Upper lobe of left lung (tissue), 6 donors: ENCODE results near the gene LDAH. TPM values are rescaled to one million over a fixed set of nuclear protein-coding genes. Genes with fewer than 3 reads are reported as not detected.

Experiments used
- ATAC-seq, 2 donors: fragments of 200-7000 bp; cut with Tn5 transposase; one replicate each; pipeline ENCODE4 v1.9.1; 2022; ENCODE audit warnings: mild to moderate bottlenecking in 2 of 2, moderate library complexity in 2 of 2; ENCODE audit not compliant: low FRiP score in 2 of 2
- DNase-seq, 2 donors: peaks; one replicate each; pipeline ENCODE4 v3.0.0-alpha.2; 2019 to 2020
- H3K27ac ChIP-seq, 4 donors: fragments of 200-600 bp; sonication (generic); one replicate each; pipeline ENCODE4 v1.5.1; 2016 to 2019
- H3K27me3 ChIP-seq, 4 donors: fragments of 200-600 bp; sonication (generic); one replicate each; pipeline ENCODE4 v1.5.1; 2017 to 2019
- H3K36me3 ChIP-seq, 4 donors: fragments of 200-600 bp; sonication (generic); one replicate each; pipeline ENCODE4 v1.5.1; 2016 to 2019
- H3K4me1 ChIP-seq, 4 donors: fragments of 200-600 bp; sonication (generic); one replicate each; pipeline ENCODE4 v1.5.1; 2018 to 2019
- H3K4me3 ChIP-seq, 4 donors: fragments of 200-600 bp; sonication (generic); one replicate each; pipeline ENCODE4 v1.5.1; 2017 to 2019; ENCODE audit warnings: mild to moderate bottlenecking in 2 of 4, moderate library complexity in 1 of 4
- H3K9me3 ChIP-seq, 4 donors: fragments of 200-600 bp; sonication (generic); one replicate each; pipeline ENCODE4 v1.5.1; 2018 to 2019
- CTCF ChIP-seq, 6 experiments: fragments of 450-650 bp in 4 of 6; fragments of 200-600 bp in 2 of 6; sonication (generic) in 2 of 6; IDR thresholded peaks; one replicate each; pipeline ENCODE4 v1.5.1; 2016 to 2019; ENCODE audit warnings: antibody characterized with exemption in 6 of 6
- EP300 ChIP-seq, 4 donors: sonication (generic); formaldehyde crosslinking; IDR thresholded peaks; one replicate each; pipeline ENCODE4 v1.5.1; 2017; ENCODE audit warnings: antibody characterized with exemption in 4 of 4, control low read depth in 2 of 4
- POLR2A ChIP-seq, 4 donors: fragments of 450-650 bp; IDR thresholded peaks; one replicate each; pipeline ENCODE4 v1.5.1; 2016 to 2017; ENCODE audit warnings: antibody characterized with exemption in 4 of 4, mild to moderate bottlenecking in 2 of 4
- POLR2AphosphoS5 ChIP-seq, 2 donors: sonication (generic); formaldehyde crosslinking; IDR thresholded peaks; one replicate each; pipeline ENCODE4 v1.5.1; 2017; ENCODE audit warnings: antibody characterized with exemption in 2 of 2
- WGBS, 2 donors: methylation state at CpG; one replicate each; pipeline ENCODE4 v1.1.5; 2017 to 2018; 5-methylcytosine and 5-hydroxymethylcytosine counted together
- total RNA-seq, 6 donors: library from RNA; depleted of rRNA in 4 of 6; stranded (reverse); fragments of >200 nt in 4 of 6; gene quantifications; one replicate each; pipeline versions ENCODE4 v1.1.0 to v1.2.1, GENCODE V29; 2016 to 2021
- donor health status: DM: no; HTN: no; CAD: no; lungs with moderate emphysema.
- donor health status: DM: no; HTN: yes; CAD: no; lungs with severe emphysema.

Gene LDAH
- total RNA-seq, 6 donors from 2014 or later = 7.3 to 18.9 (median 13.0) TPM

GRCh38 chr2:20747317-20747716 lies 75.6 kb downstream of the LDAH start:
- Histone ChIP-seq H3K27ac (no peak overlapping the region), H3K4me3 (no peak overlapping the region), H3K36me3 (no peaks in the 10 kb centered on the region), H3K9me3 (no peaks in the 10 kb centered on the region), H3K27me3 (no peaks in the 10 kb centered on the region), H3K4me1 (peaks cover 0 to 3% (median 0%) of the 10 kb centered on the region in 4 donors)
- ATAC-seq (no peak), DNase-seq (no peak)
- TF ChIP-seq POLR2AphosphoS5 (IDR thresholded peaks at IDR 0.05) (no peak), EP300 (IDR thresholded peaks at IDR 0.05) (no peak), CTCF (IDR thresholded peaks at IDR 0.05) (no peak), POLR2A (IDR thresholded peaks at IDR 0.05) (no peak)
- WGBS, 2 donors = 59 to 64% methylated on average over 1 of the region's 1 CpG

GRCh38 chr2:20745924-20746555 lies 76.9 kb downstream of the LDAH start:
- no peaks in the 10 kb centered on the region for H3K9me3 ChIP-seq
- WGBS, 2 donors = 23 to 41% methylated on average over 2 of the region's 2 CpGs
- TF ChIP-seq POLR2AphosphoS5 (IDR thresholded peaks at IDR 0.05) (no peak), CTCF (IDR thresholded peaks at IDR 0.05) (no peak), POLR2A (IDR thresholded peaks at IDR 0.05) (no peak), EP300 (IDR thresholded peaks at IDR 0.05) (peak in 1 of 4 donors; percentile 74)
- no peaks in the 10 kb centered on the region for H3K36me3 ChIP-seq
- ATAC-seq (peak; percentile 50 to 73), DNase-seq (no peak)
- H3K27ac ChIP-seq = no peak overlapping the region
- no peaks in the 10 kb centered on the region for H3K27me3 ChIP-seq
- no peak overlapping the region for H3K4me3 ChIP-seq
- peaks cover 0 to 3% (median 0%) of the 10 kb centered on the region in 4 donors for H3K4me1 ChIP-seq

GRCh38 chr2:20744366-20745335 lies 78.2 kb downstream of the LDAH start:
- Histone ChIP-seq H3K4me3 (no peak overlapping the region), H3K4me1 (peaks cover 0 to 3% (median 0%) of the 10 kb centered on the region in 4 donors), H3K9me3 (no peaks in the 10 kb centered on the region), H3K27me3 (no peaks in the 10 kb centered on the region), H3K27ac (no peak overlapping the region), H3K36me3 (no peaks in the 10 kb centered on the region)
- DNase-seq (no peak), ATAC-seq (no peak)
- TF ChIP-seq POLR2AphosphoS5 (IDR thresholded peaks at IDR 0.05) (no peak), POLR2A (IDR thresholded peaks at IDR 0.05) (no peak), EP300 (IDR thresholded peaks at IDR 0.05) (no peak), CTCF (IDR thresholded peaks at IDR 0.05) (no peak)
- WGBS, 2 donors = 69 to 87% methylated on average over 2 of the region's 2 CpGs

- no peak overlapping the region for H3K4me3 ChIP-seq
- DNase-seq (no peak), ATAC-seq (no peak)
- H3K27ac ChIP-seq = no peak overlapping the region
- no peaks in the 10 kb centered on the region for H3K4me1 ChIP-seq
- no peaks in the 10 kb centered on the region for H3K27me3 ChIP-seq
- TF ChIP-seq CTCF (IDR thresholded peaks at IDR 0.05) (no peak), EP300 (IDR thresholded peaks at IDR 0.05) (no peak), POLR2A (IDR thresholded peaks at IDR 0.05) (no peak), POLR2AphosphoS5 (IDR thresholded peaks at IDR 0.05) (no peak)
- H3K9me3 ChIP-seq = no peaks in the 10 kb centered on the region
- no peaks in the 10 kb centered on the region for H3K36me3 ChIP-seq
These were observed 84.1 kb downstream of the LDAH start for GRCh38 chr2:20738772-20739171.
